OCI-LY7 (cell line): ENCODE measurements around the gene PPP1R26. TPM values are rescaled to one million over a fixed set of nuclear protein-coding genes. Genes with fewer than 3 reads are reported as not detected.
"Not testable (repeated sequence)": the region's sequence is repeated elsewhere in the genome, so short reads cannot be mapped to it uniquely, and the experiment has no call there.

ENCODE experiments used
- BruUV-seq: library from RNA; stranded (reverse); fragments of 400-500 nt; replicated peaks from 2 replicates; lab custom pipeline; 2021; lab: Mats Ljungman, UMichigan
- CTCF ChIA-PET: fragments of 300-600 bp; sonication (Branson Sonifier 250); formaldehyde crosslinking; loops from one replicate; lab custom pipeline; 2022; ENCODE audit warnings: antibody characterized with exemption; ENCODE audit not compliant: unreplicated experiment; lab: Charles Lee
- POLR2A ChIA-PET: fragments of 300-600 bp; sonication (Branson Sonifier 250); formaldehyde crosslinking; loops from one replicate; lab custom pipeline; 2022; ENCODE audit warnings: antibody characterized with exemption; lab: Charles Lee
- DNase-seq: peaks from one replicate; pipeline ENCODE4 v3.0.0-alpha.2; 2015; ENCODE audit warnings: low spot score
- H2AFZ ChIP-seq: fragments of 200-600 bp; sonication (generic), shearing (Covaris generic); 2 replicates; pipeline ENCODE4 v1.6.1; 2014; ENCODE audit warnings: mild to moderate bottlenecking, antibody characterized with exemption, low read length, moderate library complexity
- H3K27ac ChIP-seq: fragments of 200-600 bp; sonication (generic); 2 replicates; pipeline ENCODE4 v1.5.1; 2014; ENCODE audit warnings: mixed run types, low read depth, mild to moderate bottlenecking, moderate library complexity, low read length, inconsistent platforms; ENCODE audit not compliant: poor library complexity, severe bottlenecking
- H3K36me3 ChIP-seq: fragments of 200-600 bp; sonication (generic); 2 replicates; pipeline ENCODE4 v1.6.1; 2014; ENCODE audit warnings: mild to moderate bottlenecking, antibody characterized with exemption, low read length, moderate library complexity, mixed read lengths; ENCODE audit not compliant: insufficient read depth
- H3K4me1 ChIP-seq: fragments of 200-600 bp; sonication (generic); 2 replicates; pipeline ENCODE4 v1.5.1; 2014; ENCODE audit warnings: mild to moderate bottlenecking, low read length; ENCODE audit not compliant: insufficient read depth, poor library complexity, severe bottlenecking
- H3K4me2 ChIP-seq: fragments of 200-600 bp; sonication (generic); 2 replicates; pipeline ENCODE4 v1.6.1; 2014; ENCODE audit warnings: mild to moderate bottlenecking, low read length
- H3K4me3 ChIP-seq: fragments of 200-600 bp; sonication (generic); 2 replicates; pipeline ENCODE4 v1.5.1; 2014; ENCODE audit warnings: mild to moderate bottlenecking, low read depth, low read length; ENCODE audit not compliant: poor library complexity, severe bottlenecking
- H3K79me2 ChIP-seq: fragments of 200-600 bp; sonication (generic); 2 replicates; pipeline ENCODE4 v1.6.1; 2016; ENCODE audit warnings: low read depth, mild to moderate bottlenecking, low read length, moderate library complexity, mixed read lengths; ENCODE audit not compliant: insufficient read depth
- H3K9me2 ChIP-seq: fragments of 200-600 bp; sonication (generic); 2 replicates; pipeline ENCODE4 v1.6.1; 2016; ENCODE audit warnings: mild to moderate bottlenecking, low read length, mixed read lengths; ENCODE audit not compliant: insufficient read depth
- H3K9me3 ChIP-seq: fragments of 200-600 bp; sonication (generic); 2 replicates; pipeline ENCODE4 v1.6.1; 2014; ENCODE audit warnings: mild to moderate bottlenecking, mixed run types, low read length, mixed read lengths
- H4K20me1 ChIP-seq: fragments of 200-600 bp; sonication (generic); 2 replicates; pipeline ENCODE4 v1.6.1; 2014; ENCODE audit warnings: mild to moderate bottlenecking, antibody characterized with exemption, low read length, moderate library complexity, mixed read lengths; ENCODE audit not compliant: insufficient read depth
- CTCF ChIP-seq: fragments of 200-600 bp; sonication (generic); conservative IDR thresholded peaks from 2 replicates; pipeline ENCODE4 v1.5.1; 2014; ENCODE audit warnings: mild to moderate bottlenecking, antibody characterized with exemption, low read length, moderate library complexity, mixed read lengths
- EZH2phosphoT487 ChIP-seq: fragments of 200-600 bp; sonication (generic); IDR thresholded peaks from 2 replicates; pipeline ENCODE4 v1.6.1; 2018; ENCODE audit warnings: low read depth, borderline replicate concordance, mild to moderate bottlenecking, mixed run types, antibody characterized with exemption, low read length, moderate library complexity, mixed read lengths
- intact Hi-C: fragments of 100-400 bp; cut with micrococcal nuclease; formaldehyde crosslinking; loops from one replicate; pipeline ENCODE4 v1.10.0; 2022; ENCODE audit not compliant: unreplicated experiment
- total RNA-seq, 2 experiments: library from RNA; depleted of rRNA in 1 of 2; stranded (reverse); fragments of >200 nt in 1 of 2; shearing (Covaris generic) in 1 of 2; gene quantifications; 2 replicates each; pipeline ENCODE4 v1.2.3, GENCODE V29; 2014 to 2022

Gene PPP1R26
- total RNA-seq, 2 experiments from 2014 or later = 0.21 to 1.5 TPM

GRCh38 chr9:135440620-135441019, 39.0 kb upstream of the PPP1R26 start:
- Histone ChIP-seq H3K79me2 (no peaks in the 10 kb centered on the region), H3K4me3 (no peak overlapping the region), H3K9me3 (no peaks in the 10 kb centered on the region), H3K4me2 (no peak overlapping the region), H3K9me2 (no peaks in the 10 kb centered on the region), H2AFZ (no peak overlapping the region), H3K27ac (no peak overlapping the region), H3K4me1 (no peaks in the 10 kb centered on the region), H4K20me1 (no peaks in the 10 kb centered on the region), H3K36me3 (no peaks in the 10 kb centered on the region)
- DNase-seq = no peak
- TF ChIP-seq EZH2phosphoT487 (no peak), CTCF (no peak)
- BruUV-seq = no TSS peak
- ChIA-PET CTCF (no interaction called here), POLR2A (interaction anchor here (0.7 kb wide), 1 partner anchor 1707 kb away, joined by 3 read pairs; no protein-coding TSS in a partner anchor)
- intact Hi-C loops = no loop called here

- H3K4me2 ChIP-seq, intact Hi-C loops, H3K4me3 ChIP-seq, H4K20me1 ChIP-seq, H3K9me3 ChIP-seq, H3K27ac ChIP-seq, H3K9me2 ChIP-seq, H3K79me2 ChIP-seq, CTCF ChIA-PET, H2AFZ ChIP-seq, H3K4me1 ChIP-seq, BruUV-seq, DNase-seq, H3K36me3 ChIP-seq: not testable (repeated sequence)
- POLR2A ChIA-PET = interaction anchor here (0.7 kb wide), 1 partner anchor 1706 kb away, joined by 3 read pairs; no protein-coding TSS in a partner anchor
Observed at GRCh38 chr9:135441105-135442071, 38.2 kb upstream of the PPP1R26 start.

- TF ChIP-seq EZH2phosphoT487 = no peak
- Histone ChIP-seq H3K4me1 (no peaks in the 10 kb centered on the region), H3K36me3 (no peaks in the 10 kb centered on the region), H2AFZ (no peak overlapping the region), H3K4me2 (no peak overlapping the region), H4K20me1 (no peaks in the 10 kb centered on the region), H3K9me2 (no peaks in the 10 kb centered on the region), H3K79me2 (no peaks in the 10 kb centered on the region), H3K27ac (no peak overlapping the region), H3K4me3 (no peak overlapping the region), H3K9me3 (no peaks in the 10 kb centered on the region)
- ChIA-PET POLR2A (interaction anchor here (0.6 kb wide), 1 partner anchor 114 kb away, joined by 4 read pairs; no protein-coding TSS in a partner anchor), CTCF (no interaction called here)
- intact Hi-C loops = no loop called here
- no TSS peak for BruUV-seq
- DNase-seq = no peak
Observed at GRCh38 chr9:135442075-135442474, 37.5 kb upstream of the PPP1R26 start.
